HG03139 (cell line): Measurements from ENCODE around the gene PDCD4.
"Not testable (repeated sequence)": the region's sequence is repeated elsewhere in the genome, so short reads cannot be mapped to it uniquely, and the experiment has no call there.

Experiments used
- ATAC-seq: cut with Tn5 transposase; IDR thresholded peaks from one replicate; pipeline ENCODE4 v1.9.1; 2021; ENCODE audit not compliant: unreplicated experiment

The PDCD4 gene

DNA sequence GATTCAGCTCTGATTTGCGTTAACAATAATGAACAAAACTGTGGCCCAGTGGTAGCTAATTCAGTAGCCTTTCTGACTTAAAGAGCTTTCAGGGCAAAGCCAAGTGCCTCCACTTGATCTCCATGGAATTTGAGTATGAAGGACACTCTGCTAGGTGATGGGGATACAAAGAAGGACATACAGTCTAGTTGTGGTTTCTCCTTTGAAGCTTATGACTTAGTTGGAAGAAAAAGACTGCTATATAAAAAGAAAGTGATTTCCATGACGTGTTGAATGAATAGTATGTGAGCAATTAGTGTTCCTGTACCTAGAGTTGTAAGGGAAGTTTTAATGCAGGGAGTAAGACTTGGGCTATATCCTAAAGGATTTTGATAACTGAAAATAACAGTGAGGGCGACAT is 8.3 kb downstream of the PDCD4 start:
- no peak for ATAC-seq

- ATAC-seq = no peak
Observed at GRCh38 chr10:110881247-110881646, 9.5 kb downstream of the PDCD4 start.

GRCh38 chr10:110881905-110882304 is 10.2 kb downstream of the PDCD4 start:
- no peak for ATAC-seq

GRCh38 chr10:110883924-110884323 is 12.2 kb downstream of the PDCD4 start:
- ATAC-seq = no peak

DNA sequence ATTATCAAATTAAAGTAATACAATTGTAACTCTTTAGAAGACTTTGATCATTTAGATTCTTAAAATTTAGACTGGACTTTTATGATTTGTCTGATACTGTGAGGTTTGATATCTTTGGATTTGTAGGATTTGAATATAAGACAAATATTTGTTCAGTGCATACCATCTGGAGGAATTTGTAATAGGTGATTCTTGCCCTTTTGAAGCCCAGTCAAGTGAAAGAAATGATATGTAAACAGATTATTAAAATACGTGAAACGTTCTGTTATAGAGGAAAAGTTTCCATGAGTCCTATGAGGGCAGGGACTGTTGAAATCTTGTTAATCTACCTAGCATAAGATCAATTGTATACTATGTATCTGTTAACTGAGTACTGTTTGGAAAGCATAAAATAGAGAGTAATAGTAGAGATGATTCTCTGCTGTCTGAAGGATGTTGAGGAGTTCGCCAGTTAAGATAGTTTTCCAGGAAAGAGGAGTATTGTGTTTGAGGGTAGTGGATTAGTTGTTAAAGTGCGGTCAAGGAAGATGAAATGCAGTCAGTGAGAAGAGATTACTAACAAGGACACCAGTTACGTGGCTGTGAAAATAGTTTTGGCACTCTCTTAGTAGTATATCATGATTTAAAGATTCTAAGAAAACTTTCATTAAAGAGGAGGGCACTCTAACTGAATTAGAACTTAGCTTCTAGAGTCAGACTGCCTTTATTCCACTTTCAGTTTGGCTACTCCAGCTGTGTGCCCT is 14.4 kb downstream of the PDCD4 start:
- no peak for ATAC-seq

GRCh38 chr10:110887560-110887959 is 15.8 kb downstream of the PDCD4 start:
- no peak for ATAC-seq

GRCh38 chr10:110892602-110893288 is 21.0 kb downstream of the PDCD4 start:
- ATAC-seq = no peak

GRCh38 chr10:110893559-110894179 is 21.9 kb downstream of the PDCD4 start:
- peak; percentile 72 for ATAC-seq

GRCh38 chr10:110897184-110897583 is 25.5 kb downstream of the PDCD4 start:
- ATAC-seq = no peak

DNA sequence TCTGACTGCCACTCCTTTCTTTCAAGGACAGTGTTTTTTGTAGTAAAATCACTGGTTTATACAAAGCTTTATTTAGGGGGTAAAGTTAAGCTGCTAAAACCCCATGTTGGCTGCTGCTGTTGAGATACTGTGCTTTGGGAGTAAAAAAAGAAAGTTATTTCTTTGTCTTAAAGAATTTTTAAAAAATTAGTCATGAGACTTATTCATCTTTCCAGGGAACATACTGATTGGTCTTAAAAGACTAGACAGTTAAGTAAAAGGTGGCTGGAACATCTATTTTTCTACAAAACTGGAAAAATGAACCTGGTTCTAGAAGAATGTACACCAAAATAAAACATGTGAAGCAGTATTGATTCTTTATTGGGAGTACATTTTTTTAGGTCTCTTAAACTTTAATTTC is 26.7 kb downstream of the PDCD4 start:
- ATAC-seq = no peak

DNA sequence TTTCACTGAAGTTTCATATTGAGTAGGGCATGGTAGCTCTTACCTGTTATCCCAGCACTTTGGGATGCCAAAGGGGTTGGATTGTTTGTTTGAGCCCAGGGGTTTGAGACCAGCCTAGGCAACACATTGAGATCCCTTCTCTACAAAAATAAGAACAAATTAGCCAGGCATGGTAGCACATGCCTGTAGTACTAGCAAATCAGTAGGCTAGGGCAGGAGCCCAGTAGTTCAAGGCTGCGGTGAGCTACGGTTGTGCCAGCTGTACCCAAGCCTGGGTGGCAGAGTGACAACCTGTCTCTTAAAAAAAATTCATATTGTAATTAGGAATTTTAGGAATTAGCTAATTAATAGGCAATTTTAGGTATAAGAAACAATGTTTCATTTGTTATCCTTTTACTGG is 29.3 kb downstream of the PDCD4 start:
- no peak for ATAC-seq

DNA sequence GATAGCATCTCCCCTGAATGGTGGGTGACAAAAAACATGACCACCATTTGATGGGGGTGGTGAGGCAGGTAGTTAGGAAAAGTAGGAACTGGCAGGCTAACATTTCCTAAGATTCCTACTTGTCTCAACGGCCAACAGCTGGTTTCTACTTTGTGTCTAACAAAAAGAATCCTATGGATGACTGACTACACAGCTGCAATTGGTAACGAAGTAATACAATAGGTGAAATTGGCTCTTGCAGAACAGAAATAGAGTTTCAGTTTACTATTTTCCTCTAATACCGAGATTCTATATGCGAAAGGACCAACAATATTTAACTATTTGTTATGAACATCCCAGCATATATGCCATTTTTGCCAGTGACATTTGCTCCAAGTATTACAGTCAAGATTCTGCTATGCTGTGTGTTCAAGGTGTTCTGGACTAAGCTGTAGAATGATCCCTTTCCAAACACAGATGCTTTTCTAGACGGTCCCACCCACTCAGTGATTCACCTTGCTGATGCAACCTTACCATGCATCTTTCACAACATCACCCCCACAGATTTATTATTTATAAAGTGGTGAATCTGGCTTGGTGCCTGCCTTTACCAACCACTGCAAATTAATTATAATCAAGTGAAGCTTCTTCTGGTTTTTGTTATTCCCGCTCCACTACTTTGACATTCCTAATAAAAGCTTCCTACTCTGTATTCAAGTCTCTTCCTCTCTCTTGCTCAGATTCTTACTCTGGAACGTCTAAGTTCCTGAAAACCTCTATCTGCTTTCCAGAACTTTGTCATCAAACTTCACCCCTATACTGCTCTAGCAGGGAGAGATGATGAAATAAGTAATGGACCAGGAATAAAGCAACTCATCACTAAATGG is 30.5 kb downstream of the PDCD4 start:
- no peak for ATAC-seq

GRCh38 chr10:110903280-110904278 is 31.9 kb downstream of the PDCD4 start:
- no peak for ATAC-seq

GRCh38 chr10:110910138-110910537 is 38.4 kb downstream of the PDCD4 start:
- no peak for ATAC-seq

DNA sequence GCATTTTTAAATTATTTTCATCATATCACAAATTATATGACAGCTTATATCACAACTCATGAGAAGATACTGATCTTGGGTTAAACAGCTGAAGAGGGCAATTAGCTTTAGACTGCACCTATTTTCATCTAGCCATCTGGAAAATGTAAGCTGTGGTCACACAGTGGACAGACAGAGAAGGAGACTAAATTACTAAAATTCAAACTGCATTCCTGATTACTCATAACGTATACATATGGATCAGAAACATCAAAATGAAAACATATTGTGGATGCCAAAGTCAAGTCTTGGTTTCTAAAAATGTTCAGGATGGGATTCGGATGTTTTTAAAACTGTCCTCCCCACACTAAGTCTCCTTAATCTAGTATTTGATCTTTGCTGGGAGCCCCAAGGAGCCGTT is 40.6 kb downstream of the PDCD4 start:
- ATAC-seq = no peak

DNA sequence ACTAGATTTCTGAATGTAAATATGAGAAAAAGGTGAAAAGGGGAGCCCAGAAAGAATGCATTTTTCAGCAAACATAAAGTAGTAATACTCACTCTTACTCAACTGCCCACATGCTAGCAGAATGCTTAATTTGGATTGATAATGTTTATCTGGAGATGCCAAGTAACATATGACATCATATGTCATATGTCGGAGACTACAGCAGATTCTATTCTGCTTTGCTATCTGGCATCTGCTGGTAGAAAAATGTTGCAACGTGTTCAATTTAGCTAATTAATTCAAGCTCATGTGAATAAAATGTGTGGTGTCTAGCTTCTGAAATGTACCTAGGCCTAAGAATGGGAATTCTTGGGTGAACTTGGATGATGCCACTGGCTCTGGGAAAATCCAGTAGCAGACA is 42.7 kb downstream of the PDCD4 start:
- ATAC-seq = no peak

- ATAC-seq = no peak
Observed at GRCh38 chr10:110915035-110915434, 43.3 kb downstream of the PDCD4 start.

DNA sequence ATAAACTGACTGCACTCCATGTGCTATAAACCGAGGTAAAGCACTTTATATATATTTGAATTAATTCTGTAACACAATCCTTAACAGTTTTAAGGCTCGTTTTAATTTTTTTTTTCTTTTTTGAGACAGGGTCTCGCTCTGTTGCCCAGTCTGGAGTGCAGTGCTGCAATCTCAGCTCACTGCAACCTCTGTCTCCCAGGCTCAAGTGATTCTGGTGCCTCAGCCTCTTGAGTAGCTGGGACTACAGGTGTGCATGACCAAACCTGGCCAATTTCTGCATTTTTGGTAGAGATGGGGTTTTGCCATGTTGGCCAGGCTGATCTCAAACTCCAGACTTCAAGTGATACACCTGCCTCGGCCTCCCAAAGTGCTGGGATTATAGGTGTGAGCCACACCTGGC is 43.9 kb downstream of the PDCD4 start:
- ATAC-seq = not testable (repeated sequence)

DNA sequence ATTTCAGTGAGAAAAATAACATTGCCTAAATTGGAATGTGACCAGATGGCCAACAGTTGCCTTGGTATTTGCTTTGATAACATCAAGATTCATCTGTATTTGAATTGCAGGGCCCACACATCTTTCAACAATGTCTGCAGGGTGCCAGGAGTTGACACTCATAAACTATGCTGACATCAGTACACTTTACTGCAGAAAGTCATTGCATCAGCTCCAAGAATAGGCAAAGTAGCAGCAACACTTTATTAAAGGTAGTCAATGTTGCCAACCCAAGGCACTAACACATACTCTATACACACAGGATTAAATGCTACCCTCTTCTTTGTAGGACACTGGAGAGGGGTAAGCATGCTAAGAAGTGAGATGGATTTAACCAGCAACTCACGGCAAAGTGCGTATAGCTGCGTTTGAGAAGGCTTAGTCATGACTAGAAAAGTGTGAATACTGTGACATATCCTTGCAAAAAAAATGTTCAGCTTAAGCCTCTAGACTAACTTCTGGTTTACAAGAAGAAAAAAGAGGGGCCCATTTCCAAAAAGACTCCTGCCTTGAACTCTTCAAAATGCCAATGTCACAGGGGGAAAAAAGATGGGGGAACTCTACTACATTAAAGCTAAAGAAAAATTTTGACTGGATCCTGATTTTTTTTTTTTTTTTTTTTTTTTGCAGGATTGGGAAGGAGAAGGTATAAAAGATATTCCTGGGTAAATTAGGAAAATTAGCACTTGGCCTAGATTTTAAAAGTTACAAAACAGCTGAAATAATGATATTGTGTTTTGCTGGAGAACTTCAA is 45.0 kb downstream of the PDCD4 start:
- no peak for ATAC-seq
